DOHH2 (cell line): ENCODE results near the gene PGGHG.
"Not testable (repeated sequence)": the region's sequence is repeated elsewhere in the genome, so short reads cannot be mapped to it uniquely, and the experiment has no call there.

ENCODE experiments used
- H3F3A ChIP-seq: fragments of 200-600 bp; sonication (generic), shearing (Covaris generic); 2 replicates; pipeline ENCODE4 v1.6.0; 2016; ENCODE audit warnings: antibody characterized with exemption, mild to moderate bottlenecking; ENCODE audit not compliant: control insufficient read depth, insufficient read depth
- H3K27ac ChIP-seq: fragments of 200-600 bp; sonication (generic); 2 replicates; pipeline ENCODE4 v1.5.1; 2014; ENCODE audit warnings: low read depth, mild to moderate bottlenecking, low read length, moderate library complexity
- H3K27me3 ChIP-seq: fragments of 200-600 bp; sonication (generic); 2 replicates; pipeline ENCODE4 v1.6.1; 2014; ENCODE audit warnings: mild to moderate bottlenecking, low read length, mixed read lengths; ENCODE audit not compliant: control insufficient read depth
- H3K36me3 ChIP-seq: fragments of 200-600 bp; sonication (generic); 2 replicates; pipeline ENCODE4 v1.6.1; 2014; ENCODE audit warnings: mild to moderate bottlenecking, low read length, moderate library complexity, mixed read lengths; ENCODE audit not compliant: control insufficient read depth
- H3K4me1 ChIP-seq: fragments of 200-600 bp; sonication (generic); 2 replicates; pipeline ENCODE4 v1.6.1; 2014; ENCODE audit warnings: mild to moderate bottlenecking, low read length, mixed read lengths; ENCODE audit not compliant: control insufficient read depth
- H3K4me2 ChIP-seq: fragments of 200-600 bp; sonication (generic); 2 replicates; pipeline ENCODE4 v1.6.0; 2014; ENCODE audit warnings: mild to moderate bottlenecking, low read length, moderate library complexity
- H3K4me3 ChIP-seq: fragments of 200-600 bp; sonication (generic); 2 replicates; pipeline ENCODE4 v1.5.1; 2014; ENCODE audit warnings: mild to moderate bottlenecking, low read length, mixed read lengths
- H3K79me2 ChIP-seq: fragments of 200-600 bp; sonication (generic); 2 replicates; pipeline ENCODE4 v1.6.1; 2014; ENCODE audit warnings: mild to moderate bottlenecking, low read length, mixed read lengths; ENCODE audit not compliant: control insufficient read depth
- H3K9me2 ChIP-seq: fragments of 200-600 bp; sonication (generic); replicated peaks from 2 replicates; pipeline ENCODE4 v1.6.1; 2014; ENCODE audit warnings: mild to moderate bottlenecking, low read length, mixed read lengths; ENCODE audit not compliant: control insufficient read depth
- H3K9me3 ChIP-seq: fragments of 200-600 bp; sonication (generic); 2 replicates; pipeline ENCODE4 v1.6.1; 2014; ENCODE audit warnings: antibody characterized with exemption, low read length, mixed read lengths; ENCODE audit not compliant: control insufficient read depth, insufficient read depth
- H4K20me1 ChIP-seq: fragments of 200-600 bp; sonication (generic); 2 replicates; pipeline ENCODE4 v1.6.0; 2014; ENCODE audit warnings: low read depth, mild to moderate bottlenecking, antibody characterized with exemption, low read length, moderate library complexity; ENCODE audit not compliant: control insufficient read depth, insufficient read depth
- CTCF ChIP-seq: fragments of 200-600 bp; sonication (generic); IDR thresholded peaks from one replicate; pipeline ENCODE4 v1.5.1; 2014; ENCODE audit warnings: antibody characterized with exemption, mild to moderate bottlenecking, low read depth, low read length; ENCODE audit not compliant: poor library complexity, severe bottlenecking
- EZH2phosphoT487 ChIP-seq: fragments of 200-600 bp; sonication (generic); IDR thresholded peaks from 2 replicates; pipeline ENCODE4 v1.6.1; 2017; ENCODE audit warnings: borderline replicate concordance, mild to moderate bottlenecking, antibody characterized with exemption, low read length, moderate library complexity, mixed read lengths

The PGGHG gene

DNA sequence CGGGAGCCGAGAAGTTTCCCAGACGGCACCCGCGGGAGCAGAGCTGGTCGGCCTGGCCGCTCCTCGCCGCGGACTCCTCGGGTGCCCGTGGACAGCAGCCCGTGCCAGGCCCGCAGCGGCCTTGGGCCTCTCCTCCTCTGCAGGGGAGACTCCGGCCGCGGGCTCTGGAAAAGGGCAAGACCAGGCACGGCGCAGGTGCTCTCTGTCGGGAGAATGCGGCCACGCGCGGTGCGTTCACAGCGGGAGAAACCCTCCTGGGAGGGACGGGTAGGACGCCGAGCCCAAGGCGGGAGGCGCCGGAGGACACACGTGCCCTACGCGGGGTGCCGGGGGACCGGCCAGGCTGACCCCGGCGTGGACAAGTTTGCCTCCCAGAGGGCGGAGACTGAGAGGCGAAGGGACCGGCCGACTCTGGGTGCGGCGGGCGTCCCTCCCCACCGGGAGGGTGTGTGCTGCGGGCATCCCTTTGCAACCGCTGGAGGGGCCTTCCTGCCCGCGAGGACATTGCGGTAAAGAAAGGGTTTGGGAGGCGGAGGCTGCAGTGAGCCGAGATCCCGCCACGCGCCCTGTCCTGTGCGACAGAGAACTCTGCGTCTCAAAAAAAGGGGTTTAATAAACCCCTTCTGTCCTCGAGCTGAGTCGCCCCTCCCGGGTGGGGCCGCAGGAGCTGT is 27.2 kb downstream of the PGGHG start:
- H3F3A ChIP-seq: peaks cover 11% of the 10 kb centered on the region
- no peak overlapping the region for H3K4me3 ChIP-seq
- peaks cover 5% of the 10 kb centered on the region for H3K79me2 ChIP-seq
- H3K4me2 ChIP-seq: no peak overlapping the region
- H3K27ac ChIP-seq: no peak overlapping the region
- TF ChIP-seq CTCF (no peak), EZH2phosphoT487 (no peak)
- no peaks in the 10 kb centered on the region for H4K20me1 ChIP-seq
- no peaks in the 10 kb centered on the region for H3K36me3 ChIP-seq
- no peaks in the 10 kb centered on the region for H3K9me2 ChIP-seq
- no peaks in the 10 kb centered on the region for H3K9me3 ChIP-seq
- peaks cover 2% of the 10 kb centered on the region; the same call in 1 of the 2 replicates for H3K27me3 ChIP-seq
- H3K4me1 ChIP-seq: peaks cover 34% of the 10 kb centered on the region

DNA sequence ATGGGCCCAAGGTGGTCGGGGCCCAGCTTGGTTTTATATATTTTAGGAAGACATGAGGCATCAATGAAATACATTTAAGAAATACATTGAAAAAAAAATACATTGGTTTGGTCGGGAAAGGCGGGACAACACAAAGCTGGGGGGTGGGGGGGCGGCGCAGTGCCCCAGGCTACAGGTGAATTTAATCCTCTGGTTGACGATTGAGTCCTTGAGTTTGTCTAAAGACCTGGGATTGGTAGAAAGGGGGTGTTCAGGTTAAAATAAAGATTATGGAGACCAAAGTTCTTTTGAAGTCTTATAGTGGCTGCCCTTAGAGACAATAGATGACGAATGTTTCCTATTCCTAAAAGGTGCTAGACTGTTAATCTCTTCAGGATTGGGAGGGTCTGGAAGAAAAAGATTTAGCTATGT is 28.0 kb downstream of the PGGHG start:
- H3F3A ChIP-seq: peaks cover 11% of the 10 kb centered on the region
- TF ChIP-seq CTCF (no peak), EZH2phosphoT487 (no peak)
- H3K79me2 ChIP-seq: peaks cover 5% of the 10 kb centered on the region
- no peaks in the 10 kb centered on the region for H3K36me3 ChIP-seq
- no peak overlapping the region for H3K4me3 ChIP-seq
- peaks cover 2% of the 10 kb centered on the region; the same call in 1 of the 2 replicates for H3K27me3 ChIP-seq
- H3K4me2 ChIP-seq: no peak overlapping the region
- H3K9me2 ChIP-seq: no peaks in the 10 kb centered on the region
- no peaks in the 10 kb centered on the region for H4K20me1 ChIP-seq
- H3K9me3 ChIP-seq: no peaks in the 10 kb centered on the region
- H3K4me1 ChIP-seq: peaks cover 33% of the 10 kb centered on the region
- no peak overlapping the region for H3K27ac ChIP-seq

- not testable (repeated sequence) for H3K9me3 ChIP-seq, H3K36me3 ChIP-seq, H3K27me3 ChIP-seq, H3K4me2 ChIP-seq, H4K20me1 ChIP-seq, H3K79me2 ChIP-seq, H3K9me2 ChIP-seq, H3K27ac ChIP-seq, H3K4me3 ChIP-seq, H3F3A ChIP-seq
- peaks cover 25% of the 10 kb centered on the region for H3K4me1 ChIP-seq
Observed at GRCh38 chr11:317668-318404, 28.9 kb downstream of the PGGHG start.

DNA sequence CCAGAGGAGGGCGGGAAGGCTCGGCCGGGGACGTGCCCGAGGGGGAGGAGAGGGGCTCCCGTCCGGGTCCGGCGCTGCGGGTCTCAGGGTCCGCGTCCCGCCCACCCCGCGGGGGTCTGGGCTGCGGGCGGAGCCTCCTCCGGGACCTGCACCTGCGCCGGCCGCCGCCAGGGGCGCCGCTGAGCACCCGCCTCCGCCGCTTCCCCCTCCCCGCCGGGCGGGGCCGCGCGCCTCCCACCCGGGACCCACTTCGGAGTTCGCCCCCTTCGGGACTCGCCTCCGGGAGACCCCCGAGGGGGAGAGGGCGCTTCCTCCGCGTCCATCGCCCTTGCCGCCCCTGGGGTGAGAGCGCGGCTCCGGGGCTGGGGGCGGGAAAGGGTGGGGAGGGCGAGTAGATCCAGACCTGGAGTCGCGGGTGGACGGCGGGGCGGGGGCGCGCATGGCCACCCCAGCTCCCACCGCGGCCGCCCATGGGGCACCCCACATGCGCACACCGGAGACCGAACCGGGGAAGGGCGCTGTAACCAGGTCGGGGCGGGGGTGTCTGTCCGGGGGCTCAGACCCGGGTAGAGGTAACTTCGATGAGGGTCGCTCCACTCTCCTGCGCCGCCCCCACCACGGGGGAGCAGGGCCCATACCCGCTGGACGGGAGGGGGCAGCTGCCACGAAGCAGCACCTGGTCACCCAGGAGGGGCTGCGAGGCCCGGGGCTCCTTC is 29.6 kb downstream of the PGGHG start:
- not testable (repeated sequence) for H3K4me3 ChIP-seq, H3K9me2 ChIP-seq, H3K36me3 ChIP-seq, H3K79me2 ChIP-seq, H3F3A ChIP-seq, H3K27ac ChIP-seq, H3K27me3 ChIP-seq, H3K9me3 ChIP-seq, H4K20me1 ChIP-seq
- peaks cover 21% of the 10 kb centered on the region for H3K4me1 ChIP-seq
- peak overlapping the region; percentile 40; the same call in 1 of the 2 replicates for H3K4me2 ChIP-seq

DNA sequence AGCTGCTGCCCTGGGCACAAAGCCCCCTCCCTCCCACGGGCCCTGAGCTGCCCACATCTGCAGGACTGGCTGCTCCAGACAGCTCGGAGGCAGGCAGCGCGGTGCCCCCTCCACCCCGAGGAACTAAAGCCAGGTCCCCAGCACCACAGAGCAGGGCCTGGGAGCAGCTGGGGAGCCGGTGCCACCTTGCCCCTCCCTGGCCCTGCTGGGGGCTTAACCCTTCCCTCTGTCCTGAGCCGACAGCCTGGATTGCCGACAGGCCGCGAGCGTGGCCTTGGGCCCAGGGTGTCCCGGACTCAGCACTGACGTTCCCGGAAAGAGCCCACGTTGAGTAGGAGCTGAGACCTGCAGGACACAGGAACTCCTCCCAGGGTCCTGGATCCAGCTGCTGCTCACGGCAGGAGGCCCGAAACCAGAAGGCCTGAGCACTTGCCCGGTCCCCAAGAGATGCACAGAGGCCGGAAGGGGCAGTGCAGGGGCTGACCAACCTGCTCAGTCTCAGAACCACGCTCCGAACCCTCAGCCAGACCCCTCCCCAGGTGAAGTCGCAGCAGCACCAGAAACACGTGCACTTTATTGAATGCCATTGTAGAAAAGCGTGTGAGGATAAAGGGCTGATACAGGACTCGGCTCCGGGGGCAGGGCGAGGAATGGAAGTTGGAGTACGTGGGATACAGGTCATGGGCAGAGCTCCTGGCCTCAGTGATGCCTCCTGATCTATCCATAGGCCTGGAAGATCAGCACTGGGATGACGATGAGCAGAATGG is 30.4 kb downstream of the PGGHG start:
- H3F3A ChIP-seq, H3K27me3 ChIP-seq, H3K9me2 ChIP-seq, H3K4me3 ChIP-seq, H3K27ac ChIP-seq, H4K20me1 ChIP-seq, H3K36me3 ChIP-seq, H3K9me3 ChIP-seq, H3K79me2 ChIP-seq: not testable (repeated sequence)
- peak overlapping the region; percentile 40; the same call in 1 of the 2 replicates for H3K4me2 ChIP-seq
- H3K4me1 ChIP-seq: peaks cover 21% of the 10 kb centered on the region

- not testable (repeated sequence) for H3K36me3 ChIP-seq, H3F3A ChIP-seq, H4K20me1 ChIP-seq, H3K9me3 ChIP-seq, H3K79me2 ChIP-seq, H3K4me3 ChIP-seq, H3K4me2 ChIP-seq, H3K27ac ChIP-seq, H3K27me3 ChIP-seq, H3K9me2 ChIP-seq
- peaks cover 22% of the 10 kb centered on the region for H3K4me1 ChIP-seq
Observed at GRCh38 chr11:319888-320273, 31.0 kb downstream of the PGGHG start.
